Effector memory CD4-positive, alpha-beta T cell (primary cell): Measurements from ENCODE around the gene PARP11.
"Not testable (repeated sequence)": the region's sequence is repeated elsewhere in the genome, so short reads cannot be mapped to it uniquely, and the experiment has no call there.

ENCODE experiments used
- DNase-seq, 3 donors: peaks; one replicate each; pipeline ENCODE4 v3.0.0-alpha.2; 2020
- H3K27ac ChIP-seq: 2 replicates; pipeline ENCODE4 v1.7.0; 2013; ENCODE audit warnings: mild to moderate bottlenecking, low read length, moderate library complexity; ENCODE audit not compliant: insufficient read depth, poor library complexity, severe bottlenecking
- H3K27me3 ChIP-seq: replicated peaks from 2 replicates; pipeline ENCODE4 v1.7.0; 2013; ENCODE audit warnings: mild to moderate bottlenecking, low read length; ENCODE audit not compliant: insufficient read depth, control insufficient read depth, poor library complexity, severe bottlenecking
- H3K36me3 ChIP-seq: 2 replicates; pipeline ENCODE4 v1.7.0; 2013; ENCODE audit warnings: mild to moderate bottlenecking, low read length, moderate library complexity; ENCODE audit not compliant: control insufficient read depth, insufficient read depth
- H3K4me1 ChIP-seq: 2 replicates; pipeline ENCODE4 v1.7.0; 2013; ENCODE audit warnings: low read length, mild to moderate bottlenecking; ENCODE audit not compliant: control insufficient read depth, insufficient read depth, poor library complexity, severe bottlenecking
- H3K4me3 ChIP-seq: 2 replicates; pipeline ENCODE4 v1.7.0; 2013; ENCODE audit warnings: low read length, low read depth, mild to moderate bottlenecking; ENCODE audit not compliant: insufficient read depth, poor library complexity, severe bottlenecking
- H3K9me3 ChIP-seq: 2 replicates; pipeline ENCODE4 v1.7.0; 2013; ENCODE audit warnings: mild to moderate bottlenecking, low read length, moderate library complexity; ENCODE audit not compliant: control insufficient read depth

Gene PARP11

DNA sequence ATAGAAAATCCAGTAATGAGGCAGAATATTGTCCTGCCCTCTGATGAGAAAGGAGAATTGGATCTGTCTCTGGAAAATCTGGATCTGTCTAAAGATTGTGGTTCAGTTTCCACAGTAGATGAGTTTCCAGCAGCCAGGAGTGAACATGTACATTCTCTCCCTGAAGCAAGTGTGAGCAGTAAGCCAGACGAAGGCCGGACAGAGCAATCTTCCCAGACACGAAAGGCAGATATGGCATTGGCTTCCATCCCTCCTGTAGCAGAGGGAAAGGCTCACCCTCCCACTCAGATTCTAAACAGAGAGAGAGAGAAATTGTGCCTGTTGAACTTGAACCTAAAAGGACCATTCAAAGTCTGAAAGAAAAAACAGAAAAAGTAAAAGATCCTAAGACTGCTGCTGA lies 31.4 kb downstream of the PARP11 start:
- peaks cover 4% of the 10 kb centered on the region for H3K36me3 ChIP-seq
- H3K4me3 ChIP-seq, result no peak overlapping the region
- no peaks in the 10 kb centered on the region for H3K27me3 ChIP-seq
- no peaks in the 10 kb centered on the region for H3K4me1 ChIP-seq
- no peak for DNase-seq
- no peak overlapping the region for H3K27ac ChIP-seq
- H3K9me3 ChIP-seq, result no peaks in the 10 kb centered on the region

DNA sequence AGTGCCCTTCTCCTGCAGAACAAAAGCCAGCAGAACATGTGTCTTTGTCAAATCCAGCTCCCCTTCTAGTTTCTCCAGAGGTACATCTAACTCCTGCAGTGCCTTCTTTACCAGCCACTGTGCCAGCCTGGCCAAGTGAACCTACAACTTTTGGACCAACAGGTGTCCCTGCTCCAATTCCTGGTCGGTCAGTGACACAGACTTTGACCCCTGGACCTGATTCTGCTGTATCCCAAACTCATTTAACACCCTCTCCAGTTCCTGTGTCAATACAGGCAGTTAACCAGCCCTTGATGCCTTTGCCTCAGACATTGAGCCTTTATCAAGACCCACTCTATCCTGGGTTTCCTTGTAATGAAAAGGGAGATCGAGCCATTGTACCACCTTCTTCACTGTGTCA lies 32.4 kb downstream of the PARP11 start:
- DNase-seq, H3K4me1 ChIP-seq, H3K27me3 ChIP-seq, H3K36me3 ChIP-seq, H3K27ac ChIP-seq, H3K4me3 ChIP-seq, H3K9me3 ChIP-seq: not testable (repeated sequence)

- H3K36me3 ChIP-seq, DNase-seq, H3K9me3 ChIP-seq, H3K27ac ChIP-seq, H3K4me1 ChIP-seq, H3K27me3 ChIP-seq, H3K4me3 ChIP-seq: not testable (repeated sequence)
Observed at GRCh38 chr12:3839745-3840144, 33.5 kb downstream of the PARP11 start.

- DNase-seq, result peak in 1 of 3 donors; percentile 1
- H3K27me3 ChIP-seq, H3K27ac ChIP-seq, H3K4me1 ChIP-seq, H3K9me3 ChIP-seq, H3K36me3 ChIP-seq: not testable (repeated sequence)
- H3K4me3 ChIP-seq, result peak overlapping the region; percentile 37
Observed at GRCh38 chr12:3838701-3839548, 34.3 kb downstream of the PARP11 start.

DNA sequence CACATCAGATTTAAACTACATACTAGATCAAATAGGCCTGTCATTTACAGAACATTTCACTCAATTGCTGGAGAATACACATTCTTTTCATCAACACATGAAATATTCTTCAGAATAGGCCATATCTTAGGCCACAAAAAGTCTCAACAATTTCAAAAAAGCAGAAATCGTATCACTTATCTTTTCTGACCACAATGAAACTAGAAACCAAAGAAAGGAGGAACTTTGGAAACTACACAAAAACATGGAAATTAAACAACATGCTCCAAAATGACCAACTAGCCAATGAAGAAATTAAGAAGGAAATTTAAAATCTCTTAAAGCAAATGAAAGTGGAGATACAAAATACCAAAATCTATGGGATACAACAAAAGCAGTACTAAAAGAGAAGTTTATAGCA lies 35.1 kb downstream of the PARP11 start:
- DNase-seq, result no peak
- Histone ChIP-seq H3K27ac (no peak overlapping the region), H3K36me3 (peaks cover 4% of the 10 kb centered on the region), H3K27me3 (no peaks in the 10 kb centered on the region), H3K4me1 (no peaks in the 10 kb centered on the region), H3K9me3 (no peaks in the 10 kb centered on the region), H3K4me3 (no peak overlapping the region)

DNA sequence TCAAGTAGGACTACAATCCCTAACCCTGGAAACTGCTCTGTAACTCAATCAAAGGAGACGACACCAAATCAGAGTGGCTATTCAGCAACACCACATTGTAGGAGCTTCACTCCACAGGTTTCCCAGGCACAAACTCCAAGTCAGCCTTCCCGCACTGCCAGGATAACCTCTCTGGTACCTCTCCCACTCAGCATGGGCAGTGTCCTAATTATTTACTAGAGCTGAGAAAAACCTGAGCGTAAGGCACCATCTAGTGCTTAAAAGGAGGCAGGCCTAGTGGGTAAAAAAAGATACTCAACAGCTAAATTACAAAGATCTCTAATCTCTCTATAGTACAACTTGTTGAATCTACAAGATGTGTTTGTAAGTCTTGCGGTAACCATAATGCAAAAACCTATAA lies 36.1 kb downstream of the PARP11 start:
- Histone ChIP-seq H3K9me3 (no peaks in the 10 kb centered on the region), H3K4me1 (no peaks in the 10 kb centered on the region), H3K36me3 (peaks cover 4% of the 10 kb centered on the region), H3K4me3 (no peak overlapping the region), H3K27me3 (no peaks in the 10 kb centered on the region), H3K27ac (no peak overlapping the region)
- DNase-seq, result no peak

DNA sequence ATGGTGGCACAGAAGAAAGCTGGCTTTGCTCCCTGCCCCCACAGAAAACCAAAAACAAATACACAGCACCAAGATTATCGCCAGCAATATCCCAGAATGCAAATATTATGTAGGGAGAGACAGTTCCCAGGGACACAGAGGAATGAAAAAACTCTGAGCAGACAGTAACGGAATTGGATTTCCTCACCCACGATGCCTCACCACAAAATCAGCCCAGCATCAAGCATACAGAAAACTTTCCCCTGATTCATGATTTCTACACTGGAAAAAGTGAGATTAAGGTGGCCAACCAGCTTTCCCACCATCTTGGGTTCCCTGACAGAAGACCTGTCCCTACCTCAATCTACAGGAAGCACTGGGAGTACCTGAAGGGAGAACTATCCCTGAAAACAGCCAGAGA lies 36.6 kb downstream of the PARP11 start:
- Histone ChIP-seq H3K36me3 (peaks cover 4% of the 10 kb centered on the region), H3K4me1 (no peaks in the 10 kb centered on the region)
- no peak for DNase-seq

DNA sequence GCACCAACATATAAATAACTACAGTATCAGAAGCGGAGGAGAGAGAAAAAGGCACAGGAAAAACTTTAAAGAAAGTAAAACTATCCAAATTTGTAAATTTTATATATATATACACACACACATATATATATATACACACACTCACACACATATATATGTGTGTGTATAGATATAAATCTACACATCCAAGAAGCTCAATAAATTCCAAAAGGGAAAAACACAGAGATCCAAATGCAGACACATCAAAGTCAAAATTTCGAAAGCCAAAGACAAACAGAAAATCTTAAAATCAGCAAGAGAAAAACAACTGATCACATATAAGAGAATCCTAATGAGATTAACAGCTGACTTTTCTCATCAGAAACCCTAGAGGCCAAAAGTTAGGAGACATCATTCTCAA lies 37.3 kb downstream of the PARP11 start:
- H3K27ac ChIP-seq, result no peak overlapping the region
- no peak overlapping the region for H3K4me3 ChIP-seq
- H3K9me3 ChIP-seq, result no peaks in the 10 kb centered on the region
- no peaks in the 10 kb centered on the region for H3K4me1 ChIP-seq
- H3K27me3 ChIP-seq, result no peaks in the 10 kb centered on the region
- DNase-seq, result no peak
- no peaks in the 10 kb centered on the region for H3K36me3 ChIP-seq

More for the DNA sequence above, 36.6 kb downstream of the PARP11 start:
- Histone ChIP-seq H3K27me3 (no peaks in the 10 kb centered on the region), H3K9me3 (no peaks in the 10 kb centered on the region), H3K27ac (no peak overlapping the region), H3K4me3 (no peak overlapping the region)

GRCh38 chr12:3834774-3835173 lies 38.4 kb downstream of the PARP11 start:
- DNase-seq, result no peak
- H3K4me3 ChIP-seq, result no peak overlapping the region
- no peaks in the 10 kb centered on the region for H3K9me3 ChIP-seq
- H3K4me1 ChIP-seq, result no peaks in the 10 kb centered on the region
- H3K27me3 ChIP-seq, result no peaks in the 10 kb centered on the region
- no peaks in the 10 kb centered on the region for H3K36me3 ChIP-seq
- H3K27ac ChIP-seq, result no peak overlapping the region

DNA sequence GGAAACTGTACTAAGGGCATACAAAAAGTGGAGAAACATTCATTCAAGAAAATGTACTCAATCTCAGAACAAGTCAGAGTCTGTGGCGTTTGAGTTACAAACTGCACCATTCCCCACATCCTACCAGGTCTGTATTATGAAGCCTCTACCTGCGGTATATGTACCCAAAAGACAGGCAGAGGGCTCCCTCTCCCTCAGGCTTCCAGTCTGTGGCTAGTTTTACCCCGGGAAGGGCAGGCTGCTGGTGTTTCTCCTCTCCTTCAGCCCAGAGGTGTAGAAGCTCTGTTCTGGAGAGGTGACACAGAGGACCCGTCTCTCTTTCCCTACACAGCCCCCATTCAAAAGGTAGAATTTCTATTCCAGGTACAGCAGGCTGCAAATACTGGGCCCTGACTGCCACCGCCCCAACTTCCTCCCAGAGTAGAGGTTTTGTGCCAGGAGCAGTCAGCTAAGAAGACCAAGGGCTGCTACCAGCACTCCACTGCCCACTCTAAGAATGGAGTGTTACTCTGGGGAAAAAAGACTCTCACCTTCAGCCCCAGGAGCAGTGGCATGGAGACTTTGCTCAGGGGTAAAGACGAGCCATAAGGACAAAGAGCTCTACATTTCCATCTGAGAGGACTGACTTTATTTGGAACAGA lies 39.4 kb downstream of the PARP11 start:
- no peaks in the 10 kb centered on the region for H3K4me1 ChIP-seq
- no peak overlapping the region for H3K27ac ChIP-seq
- DNase-seq, result no peak
- peaks cover 9% of the 10 kb centered on the region for H3K36me3 ChIP-seq
- H3K4me3 ChIP-seq, result no peak overlapping the region
- H3K9me3 ChIP-seq, result no peaks in the 10 kb centered on the region
- H3K27me3 ChIP-seq, result no peaks in the 10 kb centered on the region
